Measurements from ENCODE around the gene SLC26A8. TPM values are rescaled to one million over a fixed set of nuclear protein-coding genes. Genes with fewer than 3 reads are reported as not detected.
A peak's percentile ranks its signal among the peaks of the same experiment; 100 is the strongest.

The SLC26A8 gene
- total RNA-seq, 1 donor = under 0.01 TPM

DNA sequence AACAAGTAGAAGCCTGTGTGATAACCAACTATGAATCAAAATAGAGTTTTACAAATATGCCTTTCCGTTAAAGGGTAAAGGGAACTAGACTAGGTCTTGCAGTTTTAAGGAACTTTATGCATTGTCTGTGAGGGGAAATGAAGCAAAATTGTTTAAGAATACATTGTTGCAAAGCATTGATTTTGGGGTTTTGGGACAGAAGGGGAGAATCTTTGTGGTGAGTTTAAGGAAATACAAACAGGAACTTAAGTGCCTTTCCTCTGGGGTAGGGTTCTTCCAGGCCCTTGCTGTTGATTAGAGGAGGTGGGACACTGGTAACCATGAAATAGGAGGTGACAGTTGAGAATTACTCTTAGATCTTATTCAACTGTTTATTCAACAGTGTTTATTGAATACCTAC lies 7.8 kb upstream of the SLC26A8 start:
- DNase-seq (ENCODE audit: insufficient read length, low spot score, missing footprints) = no peak
- H3K4me3 ChIP-seq (ENCODE audit: insufficient read depth, low read length) = no peak overlapping the region
- H3K79me2 ChIP-seq (ENCODE audit: insufficient read depth, low read length) = peaks cover 94% of the 10 kb centered on the region
- H4K20me1 ChIP-seq (ENCODE audit: insufficient read depth, low read length) = peaks cover 61% of the 10 kb centered on the region
- TF ChIP-seq, protein P1, sequence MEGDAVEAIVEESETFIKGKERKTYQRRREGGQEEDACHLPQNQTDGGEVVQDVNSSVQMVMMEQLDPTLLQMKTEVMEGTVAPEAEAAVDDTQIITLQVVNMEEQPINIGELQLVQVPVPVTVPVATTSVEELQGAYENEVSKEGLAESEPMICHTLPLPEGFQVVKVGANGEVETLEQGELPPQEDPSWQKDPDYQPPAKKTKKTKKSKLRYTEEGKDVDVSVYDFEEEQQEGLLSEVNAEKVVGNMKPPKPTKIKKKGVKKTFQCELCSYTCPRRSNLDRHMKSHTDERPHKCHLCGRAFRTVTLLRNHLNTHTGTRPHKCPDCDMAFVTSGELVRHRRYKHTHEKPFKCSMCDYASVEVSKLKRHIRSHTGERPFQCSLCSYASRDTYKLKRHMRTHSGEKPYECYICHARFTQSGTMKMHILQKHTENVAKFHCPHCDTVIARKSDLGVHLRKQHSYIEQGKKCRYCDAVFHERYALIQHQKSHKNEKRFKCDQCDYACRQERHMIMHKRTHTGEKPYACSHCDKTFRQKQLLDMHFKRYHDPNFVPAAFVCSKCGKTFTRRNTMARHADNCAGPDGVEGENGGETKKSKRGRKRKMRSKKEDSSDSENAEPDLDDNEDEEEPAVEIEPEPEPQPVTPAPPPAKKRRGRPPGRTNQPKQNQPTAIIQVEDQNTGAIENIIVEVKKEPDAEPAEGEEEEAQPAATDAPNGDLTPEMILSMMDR (IDR thresholded peaks at IDR 0.05; ENCODE audit: extremely low read depth, low read depth, low read length) = no peak
- no peaks in the 10 kb centered on the region for H3K9me3 ChIP-seq (ENCODE audit: low read depth, low read length)
- H3K36me3 ChIP-seq (ENCODE audit: insufficient read depth, low read length) = no peaks in the 10 kb centered on the region
- no peak overlapping the region for H2AFZ ChIP-seq (ENCODE audit: low read length)
- H3K4me1 ChIP-seq (ENCODE audit: insufficient read depth, low read length) = peaks cover 17% of the 10 kb centered on the region
- H3K27ac ChIP-seq (ENCODE audit: low read depth, low read length) = no peak overlapping the region
- no peaks in the 10 kb centered on the region for H3K27me3 ChIP-seq (ENCODE audit: insufficient read depth, low read length)
- H3K4me2 ChIP-seq (ENCODE audit: insufficient read depth, low read length) = no peak overlapping the region

DNA sequence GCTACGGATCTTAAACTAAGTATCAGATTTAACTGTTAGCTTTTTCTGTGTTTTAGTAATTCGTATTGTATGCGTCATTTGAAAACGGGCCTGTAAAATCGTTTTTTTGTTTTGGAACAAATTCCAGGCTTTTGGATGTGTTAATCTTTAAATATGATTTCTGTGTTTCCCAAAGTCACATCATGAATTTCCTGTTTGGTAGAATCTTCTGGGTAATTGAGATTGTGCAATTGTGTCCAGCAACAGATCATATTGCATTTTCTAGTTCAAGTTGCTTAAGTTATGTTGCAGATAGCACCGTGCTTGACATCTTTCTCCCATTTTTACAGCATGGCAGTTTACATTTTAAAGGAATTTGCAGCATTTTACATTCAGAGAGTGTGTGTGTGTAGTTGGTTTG lies 5.0 kb upstream of the SLC26A8 start:
- peak overlapping the region; percentile 20 for H2AFZ ChIP-seq (ENCODE audit: low read length)
- peak; percentile 51 for DNase-seq (ENCODE audit: insufficient read length, low spot score, missing footprints)
- no peaks in the 10 kb centered on the region for H3K36me3 ChIP-seq (ENCODE audit: insufficient read depth, low read length)
- peaks cover 39% of the 10 kb centered on the region for H4K20me1 ChIP-seq (ENCODE audit: insufficient read depth, low read length)
- peak overlapping the region; percentile 76 for H3K4me2 ChIP-seq (ENCODE audit: insufficient read depth, low read length)
- peaks cover 66% of the 10 kb centered on the region for H3K79me2 ChIP-seq (ENCODE audit: insufficient read depth, low read length)
- H3K9me3 ChIP-seq (ENCODE audit: low read depth, low read length) = no peaks in the 10 kb centered on the region
- TF ChIP-seq, protein P1 (IDR thresholded peaks at IDR 0.05; ENCODE audit: extremely low read depth, low read depth, low read length) = no peak
- H3K4me3 ChIP-seq (ENCODE audit: insufficient read depth, low read length) = peak overlapping the region; percentile 96
- H3K27me3 ChIP-seq (ENCODE audit: insufficient read depth, low read length) = no peaks in the 10 kb centered on the region
- H3K4me1 ChIP-seq (ENCODE audit: insufficient read depth, low read length) = peaks cover 37% of the 10 kb centered on the region
- H3K27ac ChIP-seq (ENCODE audit: low read depth, low read length) = peak overlapping the region; percentile 84

DNA sequence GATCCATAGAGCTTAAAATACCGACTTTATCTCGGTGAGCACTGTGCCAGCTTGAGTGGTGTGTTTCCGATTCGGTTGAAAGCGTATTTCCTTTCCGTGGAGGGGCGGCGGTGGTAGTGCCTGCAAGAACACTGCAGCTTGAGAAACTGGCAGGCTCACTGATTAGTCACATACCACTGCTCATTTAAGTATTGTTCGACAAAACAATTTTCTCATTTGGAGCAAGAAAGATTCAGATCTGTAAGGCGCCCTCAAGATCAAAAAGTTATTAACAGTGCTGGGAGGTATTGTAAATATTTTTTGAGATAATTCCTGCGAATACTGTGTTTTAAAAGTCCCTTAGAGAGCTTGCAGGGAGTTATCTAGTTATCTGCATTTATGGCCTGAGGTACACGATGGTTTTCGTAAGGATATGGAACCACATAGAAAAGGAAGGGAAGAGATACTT lies 4.5 kb upstream of the SLC26A8 start:
- peak overlapping the region; percentile 20 for H2AFZ ChIP-seq (ENCODE audit: low read length)
- peaks cover 36% of the 10 kb centered on the region for H3K4me1 ChIP-seq (ENCODE audit: insufficient read depth, low read length)
- peak overlapping the region; percentile 96 for H3K4me3 ChIP-seq (ENCODE audit: insufficient read depth, low read length)
- no peaks in the 10 kb centered on the region for H3K36me3 ChIP-seq (ENCODE audit: insufficient read depth, low read length)
- no peaks in the 10 kb centered on the region for H3K9me3 ChIP-seq (ENCODE audit: low read depth, low read length)
- H3K4me2 ChIP-seq (ENCODE audit: insufficient read depth, low read length) = peak overlapping the region; percentile 76
- DNase-seq (ENCODE audit: insufficient read length, low spot score, missing footprints) = peak; percentile 58
- H3K79me2 ChIP-seq (ENCODE audit: insufficient read depth, low read length) = peaks cover 61% of the 10 kb centered on the region
- peak overlapping the region; percentile 84 for H3K27ac ChIP-seq (ENCODE audit: low read depth, low read length)
- no peaks in the 10 kb centered on the region for H3K27me3 ChIP-seq (ENCODE audit: insufficient read depth, low read length)
- TF ChIP-seq, protein P1 (IDR thresholded peaks at IDR 0.05; ENCODE audit: extremely low read depth, low read depth, low read length) = no peak
- H4K20me1 ChIP-seq (ENCODE audit: insufficient read depth, low read length) = peaks cover 33% of the 10 kb centered on the region

DNA sequence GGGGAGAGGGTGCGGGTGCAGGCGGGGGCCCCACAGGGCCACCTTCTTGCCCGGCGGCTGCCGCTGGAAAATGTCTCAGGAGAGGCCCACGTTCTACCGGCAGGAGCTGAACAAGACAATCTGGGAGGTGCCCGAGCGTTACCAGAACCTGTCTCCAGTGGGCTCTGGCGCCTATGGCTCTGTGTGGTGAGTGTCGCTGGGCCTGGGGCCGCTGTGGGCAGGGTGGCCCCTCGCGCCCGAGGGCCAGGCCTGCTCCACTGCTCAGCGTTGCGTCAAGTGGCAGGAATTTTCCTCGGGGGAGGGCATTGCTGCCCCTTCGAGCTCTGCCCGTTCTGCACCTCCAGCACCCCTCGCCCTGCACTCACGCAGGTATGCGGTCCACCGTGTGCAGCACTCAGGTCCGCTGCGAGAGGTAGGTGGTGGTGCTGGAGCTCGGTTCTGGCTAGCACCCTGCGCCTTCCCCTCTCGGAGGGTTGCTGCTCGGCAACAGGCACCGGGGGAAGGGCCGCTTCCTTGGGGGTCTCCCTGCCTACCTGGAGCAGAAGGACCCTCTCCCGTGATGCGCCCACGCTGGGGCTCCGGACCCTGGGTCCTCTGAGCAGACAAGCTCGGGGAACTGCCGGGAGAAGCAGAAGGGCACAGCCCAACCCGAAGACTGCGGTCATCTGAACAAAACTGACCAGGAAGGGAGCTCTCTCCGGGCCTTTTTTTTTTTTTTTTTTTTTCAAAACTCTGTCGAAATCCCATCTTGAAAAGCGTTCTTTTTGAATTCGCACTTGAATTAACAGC lies 3.8 kb upstream of the SLC26A8 start:
- TF ChIP-seq, protein P1 (IDR thresholded peaks at IDR 0.05; ENCODE audit: extremely low read depth, low read depth, low read length) = no peak
- Histone ChIP-seq H3K79me2 (ENCODE audit: insufficient read depth, low read length) (peaks cover 54% of the 10 kb centered on the region), H4K20me1 (ENCODE audit: insufficient read depth, low read length) (peaks cover 27% of the 10 kb centered on the region), H2AFZ (ENCODE audit: low read length) (peak overlapping the region; percentile 20), H3K9me3 (ENCODE audit: low read depth, low read length) (no peaks in the 10 kb centered on the region), H3K27me3 (ENCODE audit: insufficient read depth, low read length) (no peaks in the 10 kb centered on the region), H3K4me2 (ENCODE audit: insufficient read depth, low read length) (peak overlapping the region; percentile 76), H3K4me3 (ENCODE audit: insufficient read depth, low read length) (peak overlapping the region; percentile 96), H3K4me1 (ENCODE audit: insufficient read depth, low read length) (peaks cover 31% of the 10 kb centered on the region), H3K27ac (ENCODE audit: low read depth, low read length) (peak overlapping the region; percentile 84), H3K36me3 (ENCODE audit: insufficient read depth, low read length) (no peaks in the 10 kb centered on the region)
- peak; percentile 74 for DNase-seq (ENCODE audit: insufficient read length, low spot score, missing footprints)

Measured in osteoblast (primary cell).